HL-60 (cell line): ENCODE results near the gene FOLR3.
"Not testable (repeated sequence)": the region's sequence is repeated elsewhere in the genome, so short reads cannot be mapped to it uniquely, and the experiment has no call there.

Experiments
- GABPA ChIP-seq: IDR thresholded peaks from 2 replicates; pipeline ENCODE4 v1.6.1; 2012; ENCODE audit warnings: low read depth
- POLR2AphosphoS5 ChIP-seq: IDR thresholded peaks from 2 replicates; pipeline ENCODE4 v1.6.1; 2012; ENCODE audit warnings: low read depth
- SPI1 ChIP-seq: IDR thresholded peaks from 2 replicates; pipeline ENCODE4 v1.6.1; 2012; ENCODE audit warnings: low read depth, mild to moderate bottlenecking, borderline replicate concordance
- TF ChIP-seq, protein P1 (sequence below): IDR thresholded peaks from one replicate; pipeline ENCODE4 v1.5.1; 2011; ENCODE audit warnings: low read length, control low read depth, inconsistent platforms; ENCODE audit not compliant: insufficient read depth

DNA sequence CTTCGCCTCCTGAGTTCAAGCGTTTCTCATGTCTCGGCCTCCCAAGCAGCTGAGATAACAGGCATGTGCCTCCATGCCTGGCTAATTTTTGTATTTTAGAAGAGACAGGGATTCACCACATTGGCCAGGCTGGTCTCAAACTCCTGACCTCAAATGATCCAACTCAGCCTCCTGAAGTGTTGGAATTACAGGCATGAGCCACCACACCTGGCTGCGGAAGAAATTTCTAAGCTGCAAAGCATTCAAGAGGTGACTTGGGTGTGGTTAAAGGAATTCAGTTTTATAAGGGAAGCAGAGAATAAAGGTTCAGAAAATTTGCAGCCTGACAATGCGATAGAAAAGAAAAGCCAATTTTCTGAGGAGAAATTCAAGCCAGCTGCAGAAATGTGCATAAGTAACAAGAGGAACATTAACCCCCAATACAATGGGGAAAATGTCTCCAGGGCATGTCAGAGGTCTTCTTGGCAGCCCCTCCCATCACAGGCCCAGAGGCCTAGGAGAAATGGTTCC lies 33.6 kb downstream of the FOLR3 start:
- TF ChIP-seq, protein P1, sequence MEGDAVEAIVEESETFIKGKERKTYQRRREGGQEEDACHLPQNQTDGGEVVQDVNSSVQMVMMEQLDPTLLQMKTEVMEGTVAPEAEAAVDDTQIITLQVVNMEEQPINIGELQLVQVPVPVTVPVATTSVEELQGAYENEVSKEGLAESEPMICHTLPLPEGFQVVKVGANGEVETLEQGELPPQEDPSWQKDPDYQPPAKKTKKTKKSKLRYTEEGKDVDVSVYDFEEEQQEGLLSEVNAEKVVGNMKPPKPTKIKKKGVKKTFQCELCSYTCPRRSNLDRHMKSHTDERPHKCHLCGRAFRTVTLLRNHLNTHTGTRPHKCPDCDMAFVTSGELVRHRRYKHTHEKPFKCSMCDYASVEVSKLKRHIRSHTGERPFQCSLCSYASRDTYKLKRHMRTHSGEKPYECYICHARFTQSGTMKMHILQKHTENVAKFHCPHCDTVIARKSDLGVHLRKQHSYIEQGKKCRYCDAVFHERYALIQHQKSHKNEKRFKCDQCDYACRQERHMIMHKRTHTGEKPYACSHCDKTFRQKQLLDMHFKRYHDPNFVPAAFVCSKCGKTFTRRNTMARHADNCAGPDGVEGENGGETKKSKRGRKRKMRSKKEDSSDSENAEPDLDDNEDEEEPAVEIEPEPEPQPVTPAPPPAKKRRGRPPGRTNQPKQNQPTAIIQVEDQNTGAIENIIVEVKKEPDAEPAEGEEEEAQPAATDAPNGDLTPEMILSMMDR, result not testable (repeated sequence)
- TF ChIP-seq GABPA, POLR2AphosphoS5, SPI1: not testable (repeated sequence)
